ENCODE results near the gene CTNNA2.
"Not testable (repeated sequence)": the region's sequence is repeated elsewhere in the genome, so short reads cannot be mapped to it uniquely, and the experiment has no call there.

Gene CTNNA2

DNA sequence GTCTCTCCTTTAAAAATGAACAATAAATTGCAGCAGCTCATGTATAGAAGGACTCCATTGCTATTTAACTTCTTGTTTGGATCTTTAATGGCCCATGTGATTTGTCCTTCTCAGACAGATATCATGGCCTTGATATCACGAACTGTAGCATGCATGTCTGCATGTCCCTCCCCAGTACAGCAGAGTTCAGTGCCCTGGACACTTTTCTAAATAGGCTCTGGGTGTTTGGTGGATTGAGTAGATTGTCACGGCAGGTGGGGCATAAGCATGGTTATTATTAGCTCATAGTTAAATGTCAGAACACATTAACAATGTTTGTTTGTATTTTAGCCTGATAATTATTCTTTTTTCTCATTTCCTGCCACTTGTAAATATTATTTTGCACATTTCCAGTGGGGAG is 673.4 kb downstream of the CTNNA2 start:
- no peak for DNase-seq (ENCODE audit: low read depth)
- H3K4me3 ChIP-seq (ENCODE audit: low read depth, low read length), result no peak overlapping the region
- TF ChIP-seq, protein P1, sequence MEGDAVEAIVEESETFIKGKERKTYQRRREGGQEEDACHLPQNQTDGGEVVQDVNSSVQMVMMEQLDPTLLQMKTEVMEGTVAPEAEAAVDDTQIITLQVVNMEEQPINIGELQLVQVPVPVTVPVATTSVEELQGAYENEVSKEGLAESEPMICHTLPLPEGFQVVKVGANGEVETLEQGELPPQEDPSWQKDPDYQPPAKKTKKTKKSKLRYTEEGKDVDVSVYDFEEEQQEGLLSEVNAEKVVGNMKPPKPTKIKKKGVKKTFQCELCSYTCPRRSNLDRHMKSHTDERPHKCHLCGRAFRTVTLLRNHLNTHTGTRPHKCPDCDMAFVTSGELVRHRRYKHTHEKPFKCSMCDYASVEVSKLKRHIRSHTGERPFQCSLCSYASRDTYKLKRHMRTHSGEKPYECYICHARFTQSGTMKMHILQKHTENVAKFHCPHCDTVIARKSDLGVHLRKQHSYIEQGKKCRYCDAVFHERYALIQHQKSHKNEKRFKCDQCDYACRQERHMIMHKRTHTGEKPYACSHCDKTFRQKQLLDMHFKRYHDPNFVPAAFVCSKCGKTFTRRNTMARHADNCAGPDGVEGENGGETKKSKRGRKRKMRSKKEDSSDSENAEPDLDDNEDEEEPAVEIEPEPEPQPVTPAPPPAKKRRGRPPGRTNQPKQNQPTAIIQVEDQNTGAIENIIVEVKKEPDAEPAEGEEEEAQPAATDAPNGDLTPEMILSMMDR (IDR thresholded peaks at IDR 0.05; ENCODE audit: insufficient read depth, low read depth, low read length, missing control alignments), result no peak

DNA sequence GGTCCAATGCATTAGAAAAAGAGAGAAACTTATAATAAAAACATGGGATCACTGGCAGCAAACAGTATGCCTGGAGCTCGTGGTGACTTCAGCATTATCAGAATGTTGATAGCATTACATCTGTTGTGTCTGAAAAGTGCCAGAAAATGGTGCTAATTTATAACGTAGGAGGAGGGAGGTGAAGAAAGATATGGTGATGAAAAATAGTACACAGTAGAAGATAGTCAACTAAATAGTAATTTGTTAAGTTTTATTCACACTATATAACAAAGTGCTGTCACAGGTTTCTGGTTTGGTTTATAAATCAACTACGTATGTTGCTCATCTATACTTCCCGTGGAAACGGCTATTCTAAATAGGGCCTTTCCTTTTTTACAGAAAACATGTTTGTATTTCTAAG is 674.3 kb downstream of the CTNNA2 start:
- H3K4me3 ChIP-seq (ENCODE audit: low read depth, low read length), result no peak overlapping the region
- TF ChIP-seq, protein P1 (IDR thresholded peaks at IDR 0.05; ENCODE audit: insufficient read depth, low read depth, low read length, missing control alignments), result no peak

DNA sequence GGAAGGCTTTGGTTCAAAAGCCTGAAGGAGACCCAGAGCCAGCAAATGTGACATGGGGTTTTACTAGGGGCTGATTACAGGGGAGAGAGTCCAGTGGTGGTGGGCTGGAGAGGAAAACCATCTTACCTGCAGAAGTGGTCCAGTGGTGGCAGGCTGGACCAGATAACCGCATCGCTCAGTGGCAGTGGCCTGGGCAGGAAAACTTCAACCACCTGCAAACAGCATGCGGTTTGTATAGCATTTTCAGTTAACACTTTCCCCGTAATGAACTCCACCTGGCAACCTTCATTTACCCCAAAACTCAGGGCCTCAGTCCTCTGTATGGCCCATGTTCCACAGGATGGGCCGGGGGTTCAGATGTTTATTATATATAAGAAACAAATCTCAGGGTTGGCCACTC is 677.3 kb downstream of the CTNNA2 start:
- TF ChIP-seq, protein P1 (IDR thresholded peaks at IDR 0.05; ENCODE audit: insufficient read depth, low read depth, low read length, missing control alignments), result no peak
- no peak overlapping the region for H3K4me3 ChIP-seq (ENCODE audit: low read depth, low read length)
- DNase-seq (ENCODE audit: low read depth), result no peak

More for the DNA sequence above, 674.3 kb downstream of the CTNNA2 start:
- no peak for DNase-seq (ENCODE audit: low read depth)

DNA sequence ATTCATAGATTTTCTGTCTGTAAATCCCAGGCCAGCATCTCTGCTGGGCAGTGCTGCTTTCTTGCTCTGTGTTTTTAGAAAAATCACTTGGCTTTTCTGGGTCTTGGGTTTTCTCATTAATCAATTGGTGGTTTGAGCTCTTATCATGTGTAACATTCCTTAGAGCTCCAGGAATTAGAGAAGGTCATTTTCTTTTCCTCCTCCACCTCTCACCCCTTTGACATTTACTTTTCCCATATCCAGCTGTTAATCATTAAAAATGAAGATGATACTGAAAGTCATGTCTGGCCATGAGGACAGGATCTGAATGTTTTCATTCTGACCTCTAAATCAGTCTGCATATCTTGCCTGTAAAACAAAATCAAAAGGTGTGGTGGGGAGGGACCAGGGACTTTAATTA is 680.7 kb downstream of the CTNNA2 start:
- no peak for DNase-seq (ENCODE audit: low read depth)

DNA sequence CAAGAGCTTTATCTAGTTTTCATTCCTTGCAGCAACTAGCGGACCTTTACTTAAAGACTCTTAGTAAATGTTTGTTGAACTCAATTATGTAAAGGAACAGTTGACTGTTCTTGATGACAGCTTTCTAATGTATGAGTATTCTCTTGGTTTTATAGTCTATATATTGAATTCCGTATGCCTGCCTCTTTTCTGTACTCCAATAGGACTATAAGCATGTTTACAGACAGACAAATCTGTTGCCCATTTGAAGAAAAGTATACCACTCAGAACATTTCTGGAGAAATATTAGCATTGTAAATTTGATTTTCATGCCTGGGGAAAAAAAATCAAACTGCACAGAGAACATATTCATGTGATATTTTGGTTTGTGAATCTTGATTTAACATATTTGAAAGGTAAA is 682.2 kb downstream of the CTNNA2 start:
- no peak for DNase-seq (ENCODE audit: low read depth)
- TF ChIP-seq, protein P1 (IDR thresholded peaks at IDR 0.05; ENCODE audit: insufficient read depth, low read depth, low read length, missing control alignments), result no peak

More for the DNA sequence above, 680.7 kb downstream of the CTNNA2 start:
- no peak overlapping the region for H3K4me3 ChIP-seq (ENCODE audit: low read depth, low read length)
- TF ChIP-seq, protein P1 (IDR thresholded peaks at IDR 0.05; ENCODE audit: insufficient read depth, low read depth, low read length, missing control alignments), result no peak

DNA sequence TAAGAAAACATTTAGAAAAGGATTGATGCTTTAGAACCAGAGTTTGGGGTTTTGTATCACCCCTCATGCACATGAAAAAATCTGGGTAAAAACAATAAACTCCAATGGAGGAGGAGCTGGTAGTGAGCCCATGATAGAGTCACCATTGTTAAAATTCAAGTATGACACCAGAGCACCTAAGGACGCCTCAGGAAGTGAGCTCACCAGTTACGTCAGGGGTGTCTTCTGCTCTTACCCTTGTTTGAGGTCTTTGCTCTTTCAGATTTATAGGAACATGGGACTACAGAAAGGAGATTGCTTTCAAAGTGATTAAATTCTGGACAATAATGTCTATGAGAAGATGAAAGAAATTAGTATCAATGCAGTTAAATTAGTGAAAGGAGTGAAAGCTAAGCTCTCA is 685.2 kb downstream of the CTNNA2 start:
- DNase-seq (ENCODE audit: low read depth), result no peak
- TF ChIP-seq, protein P1 (IDR thresholded peaks at IDR 0.05; ENCODE audit: insufficient read depth, low read depth, low read length, missing control alignments), result no peak
- H3K4me3 ChIP-seq (ENCODE audit: low read depth, low read length), result no peak overlapping the region

More for the DNA sequence above, 682.2 kb downstream of the CTNNA2 start:
- H3K4me3 ChIP-seq (ENCODE audit: low read depth, low read length), result no peak overlapping the region

DNA sequence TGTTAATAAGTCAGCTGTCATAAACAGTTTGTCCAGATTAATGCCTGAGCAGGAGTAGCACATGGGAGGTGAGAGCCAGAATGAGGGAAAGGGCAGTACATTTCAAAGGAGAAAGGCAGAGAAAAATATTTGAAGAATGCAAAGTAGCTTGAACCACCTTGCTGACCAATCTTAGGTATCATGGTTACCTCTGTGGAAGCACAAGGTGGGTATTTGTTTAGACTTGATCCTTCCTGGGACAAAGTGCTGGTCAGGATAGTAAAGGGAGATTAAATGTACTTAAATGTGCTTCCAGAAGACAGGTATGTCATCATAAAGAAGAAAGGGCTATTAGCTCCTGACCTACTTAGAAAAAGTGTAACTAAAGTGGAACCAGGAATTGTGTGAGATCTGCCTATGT is 686.7 kb downstream of the CTNNA2 start:
- TF ChIP-seq, protein P1 (IDR thresholded peaks at IDR 0.05; ENCODE audit: insufficient read depth, low read depth, low read length, missing control alignments), result no peak
- no peak for DNase-seq (ENCODE audit: low read depth)
- no peak overlapping the region for H3K4me3 ChIP-seq (ENCODE audit: low read depth, low read length)

DNA sequence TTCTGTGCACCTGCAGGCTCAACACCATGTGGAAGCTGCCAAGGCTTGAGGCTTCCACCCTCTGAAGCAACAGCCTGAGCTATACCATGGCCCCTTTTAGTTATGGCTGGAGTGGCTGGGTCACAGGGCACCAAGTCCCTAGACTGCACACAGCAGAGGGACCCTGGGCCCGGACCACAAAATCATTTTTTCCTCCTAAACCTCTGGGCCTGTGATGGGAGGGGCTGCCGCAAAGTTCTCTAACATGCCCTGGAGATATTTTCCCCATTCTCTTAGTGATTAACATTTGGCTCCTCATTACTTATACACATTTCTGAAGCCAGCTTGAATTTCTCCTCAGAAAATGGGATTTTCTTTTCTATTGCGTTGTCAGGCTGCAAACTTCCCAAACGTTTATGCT is 691.1 kb downstream of the CTNNA2 start:
- H3K4me3 ChIP-seq (ENCODE audit: low read depth, low read length); DNase-seq (ENCODE audit: low read depth): not testable (repeated sequence)
